Testis (tissue), 3 donors: ENCODE results near the gene EEFSEC. TPM values are rescaled to one million over a fixed set of nuclear protein-coding genes. Genes with fewer than 3 reads are reported as not detected.

Source experiments
- DNase-seq: peaks from one replicate; pipeline ENCODE4 v3.0.0-alpha.2; 2019
- H3K27ac ChIP-seq, 2 donors: fragments of 200-600 bp; sonication (generic); one replicate each; pipeline ENCODE4 v1.5.1; 2019
- H3K27me3 ChIP-seq: fragments of 200-600 bp; sonication (generic); one replicate; pipeline ENCODE4 v1.5.1; 2019
- H3K36me3 ChIP-seq: fragments of 200-600 bp; sonication (generic); one replicate; pipeline ENCODE4 v1.5.1; 2017; ENCODE audit warnings: low read depth; ENCODE audit errors: missing control alignments
- H3K4me1 ChIP-seq: fragments of 200-600 bp; sonication (generic); one replicate; pipeline ENCODE4 v1.5.1; 2019
- H3K4me3 ChIP-seq, 2 donors: fragments of 200-600 bp; sonication (generic); one replicate each; pipeline ENCODE4 v1.5.1; 2017 to 2019
- H3K9me3 ChIP-seq: fragments of 200-600 bp; sonication (generic); one replicate; pipeline ENCODE4 v1.5.1; 2017
- POLR2A ChIP-seq: fragments of 450-650 bp; IDR thresholded peaks from one replicate; pipeline ENCODE4 v1.6.1; 2017; ENCODE audit warnings: antibody characterized with exemption, mild to moderate bottlenecking, moderate library complexity
- whole genome bisulfite sequencing, 2 donors: methylation state at CpG; one replicate each; pipeline ENCODE4 v1.1.5; 2018; 5-methylcytosine and 5-hydroxymethylcytosine counted together
- intact Hi-C: fragments of 100-400 bp; cut with DNase I; formaldehyde crosslinking; loops from one replicate; pipeline ENCODE4 v1.15.1; 2023; ENCODE audit warnings: low total_unique reads
- polyA plus RNA-seq: library from polyadenylated mRNA; stranded (reverse); fragments of 350-450 nt; fragmentation: Illumina TruSeq; extraction: RNeasy Lipid Tissue Mini Kit (QIAGEN cat#74804); gene quantifications from one replicate; pipeline ENCODE4 v1.2.3, GENCODE V29; 2014; ENCODE audit warnings: low read depth, low replicate concordance; ENCODE audit not compliant: insufficient read depth
- total RNA-seq, 2 donors: library from RNA; depleted of rRNA; stranded (reverse); fragments of >200 nt; gene quantifications; one replicate each; pipeline ENCODE4 v1.2.3, GENCODE V29; 2016
- TF ChIP-seq, protein P1 (sequence below), 3 experiments: fragments of 450-650 bp in 2 of 3; fragments of 200-600 bp in 1 of 3; sonication (generic) in 1 of 3; IDR thresholded peaks; one replicate each; pipeline ENCODE4 v1.5.1; 2016 to 2019; ENCODE audit warnings: antibody characterized with exemption in 3 of 3, mild to moderate bottlenecking in 2 of 3, moderate library complexity in 1 of 3

Gene EEFSEC
- total and polyA plus RNA-seq, 3 donors from 2014 or later, result 35.4 to 40.3 (median 35.4) TPM

- WGBS, 2 donors, result 87 to 92% methylated on average over 3 to 4 of the region's 4 CpGs
- Histone ChIP-seq H3K27ac (no peak overlapping the region), H3K4me3 (no peak overlapping the region), H3K4me1 (no peaks in the 10 kb centered on the region), H3K36me3 (no peaks in the 10 kb centered on the region), H3K27me3 (no peaks in the 10 kb centered on the region), H3K9me3 (no peaks in the 10 kb centered on the region)
- DNase-seq, result no peak
- intact Hi-C loops, result no loop called here
- no peak for TF ChIP-seq POLR2A
- TF ChIP-seq, protein P1, sequence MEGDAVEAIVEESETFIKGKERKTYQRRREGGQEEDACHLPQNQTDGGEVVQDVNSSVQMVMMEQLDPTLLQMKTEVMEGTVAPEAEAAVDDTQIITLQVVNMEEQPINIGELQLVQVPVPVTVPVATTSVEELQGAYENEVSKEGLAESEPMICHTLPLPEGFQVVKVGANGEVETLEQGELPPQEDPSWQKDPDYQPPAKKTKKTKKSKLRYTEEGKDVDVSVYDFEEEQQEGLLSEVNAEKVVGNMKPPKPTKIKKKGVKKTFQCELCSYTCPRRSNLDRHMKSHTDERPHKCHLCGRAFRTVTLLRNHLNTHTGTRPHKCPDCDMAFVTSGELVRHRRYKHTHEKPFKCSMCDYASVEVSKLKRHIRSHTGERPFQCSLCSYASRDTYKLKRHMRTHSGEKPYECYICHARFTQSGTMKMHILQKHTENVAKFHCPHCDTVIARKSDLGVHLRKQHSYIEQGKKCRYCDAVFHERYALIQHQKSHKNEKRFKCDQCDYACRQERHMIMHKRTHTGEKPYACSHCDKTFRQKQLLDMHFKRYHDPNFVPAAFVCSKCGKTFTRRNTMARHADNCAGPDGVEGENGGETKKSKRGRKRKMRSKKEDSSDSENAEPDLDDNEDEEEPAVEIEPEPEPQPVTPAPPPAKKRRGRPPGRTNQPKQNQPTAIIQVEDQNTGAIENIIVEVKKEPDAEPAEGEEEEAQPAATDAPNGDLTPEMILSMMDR (IDR thresholded peaks at IDR 0.05), result no peak
Observed at GRCh38 chr3:128143496-128143895, 9.8 kb upstream of the EEFSEC start.

GRCh38 chr3:128144512-128145187, 8.6 kb upstream of the EEFSEC start:
- intact Hi-C loops, result no loop called here
- no peaks in the 10 kb centered on the region for H3K27me3 ChIP-seq
- H3K4me3 ChIP-seq, result no peak overlapping the region
- no peaks in the 10 kb centered on the region for H3K9me3 ChIP-seq
- H3K36me3 ChIP-seq, result no peaks in the 10 kb centered on the region
- H3K4me1 ChIP-seq, result no peaks in the 10 kb centered on the region
- no peak for TF ChIP-seq POLR2A
- TF ChIP-seq, protein P1 (IDR thresholded peaks at IDR 0.05), result no peak
- DNase-seq, result no peak
- WGBS, 2 donors, result 75 to 81% methylated on average over 5 of the region's 5 CpGs
- H3K27ac ChIP-seq, result no peak overlapping the region

DNA sequence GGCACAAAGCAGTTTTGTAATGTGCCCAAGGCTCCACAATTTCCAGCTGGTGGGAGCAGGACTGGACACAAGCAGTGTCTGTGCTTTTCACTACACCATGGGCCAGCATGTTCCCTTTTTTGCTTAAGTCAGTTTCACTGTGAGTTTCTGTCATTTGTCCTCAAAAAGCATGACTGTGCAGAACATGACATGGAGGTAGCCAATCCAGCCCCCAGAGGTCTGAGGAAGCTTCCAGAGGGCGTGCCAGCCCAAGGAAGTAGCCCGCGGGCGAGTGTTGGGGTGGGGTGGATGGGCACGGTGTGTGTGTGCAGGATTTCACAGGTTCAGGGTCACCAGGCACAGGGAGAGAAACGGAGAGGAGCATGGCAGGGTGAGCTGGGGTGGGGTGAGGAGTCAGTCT, 8.0 kb upstream of the EEFSEC start:
- 74 to 83% methylated on average over 6 of the region's 6 CpGs for WGBS, 2 donors
- no peaks in the 10 kb centered on the region for H3K9me3 ChIP-seq
- intact Hi-C loops, result no loop called here
- TF ChIP-seq, protein P1 (IDR thresholded peaks at IDR 0.05), result no peak
- no peak for TF ChIP-seq POLR2A
- DNase-seq, result peak; percentile 21
- H3K4me3 ChIP-seq, result no peak overlapping the region
- no peaks in the 10 kb centered on the region for H3K36me3 ChIP-seq
- no peak overlapping the region for H3K27ac ChIP-seq
- no peaks in the 10 kb centered on the region for H3K27me3 ChIP-seq
- H3K4me1 ChIP-seq, result no peaks in the 10 kb centered on the region

DNA sequence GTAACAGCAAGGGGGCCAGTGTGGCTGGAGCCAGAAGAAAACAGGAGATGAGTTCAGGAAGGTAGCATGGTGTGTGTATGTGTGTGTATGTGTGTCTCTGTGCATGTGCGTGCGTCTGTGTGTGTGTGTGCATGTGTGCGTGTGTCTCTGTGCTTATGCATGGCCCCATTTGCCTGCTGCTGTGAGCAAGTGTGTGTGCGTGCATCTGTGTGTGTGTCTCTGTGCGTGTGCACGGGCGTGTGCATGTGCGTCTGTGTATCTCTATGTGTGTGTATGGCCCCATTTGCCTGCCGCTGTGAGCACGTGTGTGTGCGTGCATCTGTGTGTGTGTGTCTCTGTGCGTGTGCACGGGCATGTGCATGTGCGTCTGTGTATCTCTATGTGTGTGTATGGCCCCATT, 7.1 kb upstream of the EEFSEC start:
- intact Hi-C loops, result no loop called here

More for the DNA sequence above, 7.1 kb upstream of the EEFSEC start:
- Histone ChIP-seq H3K4me3 (no peak overlapping the region), H3K4me1 (no peaks in the 10 kb centered on the region), H3K36me3 (no peaks in the 10 kb centered on the region), H3K27ac (no peak overlapping the region), H3K9me3 (no peaks in the 10 kb centered on the region), H3K27me3 (no peaks in the 10 kb centered on the region)
- WGBS, 2 donors, result 94 to 96% methylated on average over 13 to 14 of the region's 14 CpGs
- TF ChIP-seq POLR2A, result no peak
- TF ChIP-seq, protein P1 (IDR thresholded peaks at IDR 0.05), result no peak
- no peak for DNase-seq
